Keratinocyte (primary cell): ENCODE data around the gene LACTBL1. TPM values are rescaled to one million over a fixed set of nuclear protein-coding genes. Genes with fewer than 3 reads are reported as not detected.

Experiments
- DNase-seq: peaks from one replicate; pipeline ENCODE4 v3.0.0-alpha.2; 2011; ENCODE audit warnings: low read depth, missing footprints, low spot score
- FAIRE-seq: peaks from 2 replicates; lab custom pipeline; 2011; peaks lifted over from hg19 to GRCh38; lab: Jason Lieb, UNC
- H2AFZ ChIP-seq: 2 replicates; pipeline ENCODE4 v1.6.0; 2012; ENCODE audit warnings: low read length, control low read depth, inconsistent platforms; ENCODE audit not compliant: control insufficient read depth
- H3K27ac ChIP-seq: 2 replicates; pipeline ENCODE4 v1.5.1; 2011; ENCODE audit warnings: low read length; ENCODE audit not compliant: control insufficient read depth, insufficient read depth
- H3K27me3 ChIP-seq: 3 replicates; pipeline ENCODE4 v1.6.0; 2011; ENCODE audit warnings: low read length; ENCODE audit not compliant: control insufficient read depth, insufficient read depth; ENCODE audit errors: extremely low read depth
- H3K36me3 ChIP-seq, 2 experiments: 2 replicates in 1 of 2; 3 replicates in 1 of 2; pipeline ENCODE4 v1.5.1; 2011; ENCODE audit warnings: low read length in 2 of 2, mild to moderate bottlenecking in 1 of 2; ENCODE audit not compliant: control insufficient read depth in 2 of 2, insufficient read depth in 2 of 2; ENCODE audit errors: extremely low read depth in 1 of 2
- H3K4me1 ChIP-seq: 3 replicates; pipeline ENCODE4 v1.5.1; 2011; ENCODE audit warnings: low read length; ENCODE audit not compliant: control insufficient read depth, insufficient read depth; ENCODE audit errors: extremely low read depth
- H3K4me2 ChIP-seq: 3 replicates; pipeline ENCODE4 v1.6.0; 2011; ENCODE audit warnings: low read depth, low read length; ENCODE audit not compliant: control insufficient read depth, insufficient read depth; ENCODE audit errors: extremely low read depth
- H3K4me3 ChIP-seq, 3 experiments: fragments of 200-600 bp in 1 of 3; sonication (generic) in 1 of 3; 2 replicates in 2 of 3; 3 replicates in 1 of 3; pipeline ENCODE4 v1.5.1; 2011 to 2016; ENCODE audit warnings: low read length in 3 of 3, mild to moderate bottlenecking in 3 of 3, control low read depth in 2 of 3, inconsistent platforms in 1 of 3, low read depth in 1 of 3, mixed read lengths in 1 of 3, mixed run types in 1 of 3, moderate library complexity in 1 of 3; ENCODE audit not compliant: control insufficient read depth in 2 of 3, insufficient read depth in 2 of 3; ENCODE audit errors: extremely low read depth in 1 of 3
- H3K79me2 ChIP-seq: 2 replicates; pipeline ENCODE4 v1.6.0; 2012; ENCODE audit warnings: low read length; ENCODE audit not compliant: control insufficient read depth, insufficient read depth
- H3K9ac ChIP-seq: 3 replicates; pipeline ENCODE4 v1.6.0; 2011; ENCODE audit warnings: low read length; ENCODE audit not compliant: control insufficient read depth, insufficient read depth; ENCODE audit errors: extremely low read depth
- H3K9me1 ChIP-seq: 3 replicates; pipeline ENCODE4 v1.6.0; 2011; ENCODE audit warnings: low read length; ENCODE audit not compliant: control insufficient read depth, insufficient read depth; ENCODE audit errors: extremely low read depth
- H3K9me3 ChIP-seq: 2 replicates; pipeline ENCODE4 v1.5.1; 2012; ENCODE audit warnings: low read depth, low read length; ENCODE audit not compliant: control insufficient read depth
- H4K20me1 ChIP-seq: 3 replicates; pipeline ENCODE4 v1.6.0; 2011; ENCODE audit warnings: low read length; ENCODE audit not compliant: control insufficient read depth, insufficient read depth; ENCODE audit errors: extremely low read depth
- CTCF ChIP-seq, 3 experiments: IDR thresholded peaks in 1 of 3; conservative IDR thresholded peaks in 1 of 3; optimal IDR thresholded peaks in 1 of 3; 2 replicates in 2 of 3; 3 replicates in 1 of 3; pipeline versions ENCODE3 to v1.5.1; 2011; ENCODE audit warnings: low read length in 3 of 3, mild to moderate bottlenecking in 3 of 3, moderate library complexity in 2 of 3, control low read depth in 1 of 3, inconsistent platforms in 1 of 3; ENCODE audit not compliant: insufficient read depth in 2 of 3; ENCODE audit errors: extremely low read depth in 1 of 3
- EZH2 ChIP-seq: IDR thresholded peaks from one replicate; pipeline ENCODE4 v1.6.1; 2012; ENCODE audit warnings: inconsistent platforms, mild to moderate bottlenecking, low read length, moderate library complexity
- dilution Hi-C: fragments of 300-500 bp; cut with MboI; formaldehyde crosslinking; loops from one replicate; pipeline ENCODE4 v1.7.0; 2020; ENCODE audit warnings: low sequenced_read_pairs; ENCODE audit not compliant: extremely low pct_ligation_motif_present
- polyA plus RNA-seq, 5 experiments: library from polyadenylated mRNA; depleted of rRNA in 3 of 5; stranded (reverse) in 3 of 5; stranded (forward) in 1 of 5; unstranded in 1 of 5; fragments of >200 nt; gene quantifications; 1 replicate in 1 of 5; 2 replicates in 3 of 5; 3 replicates in 1 of 5; pipeline versions ENCODE4 v1.2.1 to v1.2.3, GENCODE V29; 2011 to 2012; ENCODE audit warnings: missing spikeins in 2 of 5, low read depth in 1 of 5, low replicate concordance in 1 of 5

LACTBL1 gene
- polyA plus RNA-seq, 1 donor (not counting 4 experiments of a cell fraction or from before 2014, with no cell fraction given): not detected

- DNase-seq (no peak), FAIRE-seq (no peak)
- no peak overlapping the region for H3K9ac ChIP-seq
- H3K4me1 ChIP-seq: no peaks in the 10 kb centered on the region
- no peak overlapping the region for H3K27ac ChIP-seq
- no peaks in the 10 kb centered on the region for H3K9me1 ChIP-seq
- H3K79me2 ChIP-seq: no peaks in the 10 kb centered on the region
- no peaks in the 10 kb centered on the region for H4K20me1 ChIP-seq
- H3K4me3 ChIP-seq: no peak overlapping the region
- H3K36me3 ChIP-seq: no peaks in the 10 kb centered on the region
- H2AFZ ChIP-seq: no peak overlapping the region
- H3K4me2 ChIP-seq: no peak overlapping the region
- no peaks in the 10 kb centered on the region for H3K9me3 ChIP-seq
- dilution Hi-C loops: no loop called here
- no peaks in the 10 kb centered on the region for H3K27me3 ChIP-seq
- TF ChIP-seq CTCF (optimal IDR thresholded peaks at IDR 0.05 in 1 of 3, IDR thresholded peaks at IDR 0.05 in 1 of 3, conservative IDR thresholded peaks at IDR 0.05 in 1 of 3; ENCODE audit: extremely low read depth in 1 of 3, insufficient read depth in 2 of 3, low read length in 3 of 3): no peak
- no peak for TF ChIP-seq EZH2
These were observed 39.7 kb downstream of the LACTBL1 start for GRCh38 chr1:22932803-22933470.

- DNase-seq (no peak), FAIRE-seq (no peak)
- no peak overlapping the region for H3K4me2 ChIP-seq
- no peak overlapping the region for H3K9ac ChIP-seq
- no peaks in the 10 kb centered on the region for H4K20me1 ChIP-seq
- no peaks in the 10 kb centered on the region for H3K79me2 ChIP-seq
- dilution Hi-C loops: no loop called here
- no peak overlapping the region for H3K4me3 ChIP-seq
- TF ChIP-seq EZH2: no peak
- peak; percentile 58 to 84 (median 76) for TF ChIP-seq CTCF (optimal IDR thresholded peaks at IDR 0.05 in 1 of 3, IDR thresholded peaks at IDR 0.05 in 1 of 3, conservative IDR thresholded peaks at IDR 0.05 in 1 of 3; ENCODE audit: extremely low read depth in 1 of 3, insufficient read depth in 2 of 3, low read length in 3 of 3)
- no peak overlapping the region for H2AFZ ChIP-seq
- H3K4me1 ChIP-seq: no peaks in the 10 kb centered on the region
- no peak overlapping the region for H3K27ac ChIP-seq
- no peaks in the 10 kb centered on the region for H3K9me3 ChIP-seq
- peaks cover 3% of the 10 kb centered on the region for H3K27me3 ChIP-seq
- no peaks in the 10 kb centered on the region for H3K9me1 ChIP-seq
- no peaks in the 10 kb centered on the region for H3K36me3 ChIP-seq
These were observed 42.3 kb downstream of the LACTBL1 start for GRCh38 chr1:22930240-22930912.
